Fibroblast of skin of right quadriceps (primary cell): ENCODE measurements around the gene CREB3L2.

Source experiments
- DNase-seq: peaks from one replicate; pipeline ENCODE4 v3.0.0-alpha.2; 2013

CREB3L2 gene

DNA sequence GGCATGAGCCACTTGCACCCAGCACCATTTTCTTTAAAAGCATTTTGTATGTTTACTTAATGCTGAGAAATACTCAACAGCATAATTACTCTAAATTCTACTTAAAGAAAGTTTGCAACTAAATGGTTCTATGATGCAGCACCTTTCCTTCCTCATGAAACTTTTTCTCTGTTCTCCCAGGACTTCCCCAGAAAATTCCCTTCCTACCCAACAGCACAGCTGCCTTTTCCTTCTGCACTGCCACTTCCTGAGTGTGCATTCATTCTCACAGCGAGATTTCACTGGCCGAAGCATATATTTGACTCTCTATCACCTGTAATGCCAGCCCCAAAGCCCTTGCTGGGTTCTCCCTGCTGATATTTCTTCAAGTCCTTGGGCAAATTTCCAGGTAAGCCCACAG lies 113.6 kb downstream of the CREB3L2 start:
- no peak for DNase-seq

DNA sequence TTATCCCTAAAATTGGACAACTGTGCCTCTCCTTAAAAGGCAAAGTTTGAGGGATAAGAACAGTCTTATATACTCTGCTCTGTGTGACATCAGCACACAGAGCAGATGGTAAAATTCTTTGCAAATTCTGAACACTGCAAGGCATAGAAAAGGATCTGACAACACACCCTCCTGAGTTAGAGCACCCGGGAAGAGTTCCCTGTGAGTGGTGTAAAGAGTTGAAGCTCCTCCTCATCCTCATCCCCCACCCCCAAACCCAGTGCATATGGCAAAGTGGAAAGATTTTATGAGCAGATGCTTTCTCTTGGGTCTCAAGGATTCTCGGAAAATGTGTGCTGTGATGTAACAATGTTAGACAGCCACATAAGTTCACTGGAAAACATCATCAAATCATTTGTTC lies 115.1 kb downstream of the CREB3L2 start:
- peak; percentile 69 for DNase-seq

DNA sequence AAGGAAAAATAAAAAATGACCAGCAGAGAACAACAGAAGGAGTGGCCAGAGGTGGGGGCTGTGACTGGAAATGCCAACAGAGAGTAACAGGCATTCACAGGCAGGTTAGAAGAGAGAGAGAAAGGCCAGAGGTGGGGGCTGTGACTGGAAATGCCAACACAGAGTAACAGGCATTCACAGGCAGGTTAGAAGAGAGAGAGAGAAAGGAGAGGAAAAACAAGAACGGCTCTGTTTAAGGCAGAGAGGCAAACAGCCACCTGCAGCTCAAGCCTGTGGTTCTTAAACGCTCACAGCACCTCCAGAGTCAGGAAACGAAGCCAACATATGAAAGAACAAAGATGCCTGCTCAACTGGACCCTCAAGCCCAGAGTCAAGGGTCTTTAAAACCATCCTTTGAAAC lies 115.6 kb downstream of the CREB3L2 start:
- DNase-seq, result no peak

DNA sequence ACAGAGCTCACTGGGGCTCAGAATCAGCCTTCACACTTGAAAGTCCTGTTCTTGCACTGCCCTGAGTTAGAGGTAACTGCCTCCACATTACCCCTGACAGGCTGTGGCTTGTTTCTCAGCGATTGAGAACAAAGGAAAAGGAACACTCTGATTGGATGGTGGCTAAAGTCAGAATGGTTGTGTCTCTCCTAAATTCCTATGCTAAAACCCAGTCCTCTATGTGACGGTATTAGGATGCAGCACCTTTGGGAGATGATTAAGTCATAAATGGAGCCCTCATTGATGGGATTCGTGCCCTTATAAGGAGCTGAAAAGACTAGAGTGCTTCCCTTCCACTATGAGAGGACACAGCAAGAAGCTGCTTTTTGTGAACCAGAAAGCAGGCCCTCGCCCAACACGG lies 116.2 kb downstream of the CREB3L2 start:
- DNase-seq, result no peak

DNA sequence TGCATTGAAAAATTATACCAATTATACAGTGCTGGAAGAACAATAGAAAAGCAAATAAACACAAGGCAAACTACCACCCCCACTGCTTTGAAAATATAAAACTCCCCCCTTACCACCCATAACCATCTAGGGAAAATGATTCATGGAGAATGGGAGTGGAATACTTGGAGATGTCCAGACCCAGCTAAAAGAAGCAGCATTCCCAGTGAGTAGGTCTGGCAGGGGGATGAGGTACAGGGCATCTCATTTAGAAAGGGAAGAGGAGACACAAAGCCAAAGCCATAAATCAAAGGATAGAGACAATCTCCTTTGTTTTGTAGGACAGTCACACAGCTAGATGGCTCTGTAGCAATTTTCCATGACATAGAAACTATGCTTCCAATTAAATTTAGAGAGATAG lies 119.1 kb downstream of the CREB3L2 start:
- peak; percentile 39 for DNase-seq

DNA sequence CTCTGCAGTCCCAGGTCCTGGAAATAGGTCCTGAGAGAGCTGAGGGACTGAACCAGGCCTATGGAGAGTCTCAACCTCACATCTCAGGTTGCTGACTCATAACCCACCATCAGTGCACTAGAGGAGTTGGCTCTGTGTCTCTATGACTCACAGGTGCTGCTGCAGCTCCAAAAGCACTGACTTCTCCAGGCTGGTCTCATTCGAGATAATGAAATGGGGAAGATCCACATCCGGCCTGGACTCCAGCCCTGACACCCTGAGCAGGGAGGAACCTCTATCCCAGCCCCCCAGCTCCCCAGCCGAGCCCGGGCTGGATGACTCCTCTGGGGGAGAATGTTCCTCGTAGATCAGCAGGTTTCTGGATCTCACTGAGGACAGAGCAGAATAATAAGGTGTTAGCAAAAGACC lies 119.6 kb downstream of the CREB3L2 start:
- peak; percentile 99 for DNase-seq

DNA sequence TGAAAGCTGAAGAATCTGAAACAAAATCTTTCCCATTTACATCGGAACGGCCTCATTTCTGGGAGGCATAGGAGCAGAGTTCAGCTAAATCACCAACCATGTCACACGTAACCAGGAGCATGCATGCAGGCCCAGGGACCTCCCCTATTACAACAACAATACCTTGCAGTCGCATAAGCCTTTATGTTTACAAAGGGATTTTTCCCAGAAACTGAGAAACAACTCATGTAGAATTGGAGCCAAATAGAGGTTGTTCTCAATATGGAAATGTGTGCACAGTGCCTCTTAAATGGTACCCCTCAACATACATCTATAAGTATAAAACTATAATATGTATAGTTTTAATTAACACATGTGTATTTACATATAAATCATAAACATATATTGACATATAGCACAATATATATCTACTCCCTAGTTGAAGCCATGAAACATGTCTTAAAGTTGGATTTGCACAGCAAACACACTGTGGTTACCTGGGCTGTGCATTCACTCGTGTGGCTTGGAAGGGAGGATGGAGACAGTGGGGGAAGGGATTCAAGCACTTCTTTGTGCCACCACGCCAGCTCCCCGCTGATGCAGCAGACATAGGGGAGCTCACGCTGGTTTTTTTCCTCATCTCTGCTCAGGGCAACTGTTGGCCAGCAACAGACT lies 120.2 kb downstream of the CREB3L2 start:
- DNase-seq, result no peak

DNA sequence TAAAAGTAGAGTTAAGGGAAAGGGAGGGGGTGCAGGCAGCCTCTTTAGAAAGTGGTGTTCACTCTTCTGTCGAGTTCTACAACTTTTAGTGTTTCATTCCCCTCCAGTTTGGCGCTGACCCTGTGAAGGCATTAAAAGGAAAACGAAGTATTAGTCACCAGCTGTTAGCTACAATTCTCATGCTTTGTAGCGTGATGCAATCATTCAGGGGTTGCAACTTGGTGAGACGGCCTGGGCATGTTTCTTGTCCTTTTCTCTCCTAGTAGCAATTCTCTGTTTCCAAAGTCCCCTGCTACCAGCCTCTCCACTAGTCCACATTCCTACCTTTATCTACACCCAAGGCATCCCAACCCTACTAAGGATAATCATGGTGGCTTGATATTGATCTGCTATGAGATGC lies 121.5 kb downstream of the CREB3L2 start:
- DNase-seq, result peak; percentile 76

DNA sequence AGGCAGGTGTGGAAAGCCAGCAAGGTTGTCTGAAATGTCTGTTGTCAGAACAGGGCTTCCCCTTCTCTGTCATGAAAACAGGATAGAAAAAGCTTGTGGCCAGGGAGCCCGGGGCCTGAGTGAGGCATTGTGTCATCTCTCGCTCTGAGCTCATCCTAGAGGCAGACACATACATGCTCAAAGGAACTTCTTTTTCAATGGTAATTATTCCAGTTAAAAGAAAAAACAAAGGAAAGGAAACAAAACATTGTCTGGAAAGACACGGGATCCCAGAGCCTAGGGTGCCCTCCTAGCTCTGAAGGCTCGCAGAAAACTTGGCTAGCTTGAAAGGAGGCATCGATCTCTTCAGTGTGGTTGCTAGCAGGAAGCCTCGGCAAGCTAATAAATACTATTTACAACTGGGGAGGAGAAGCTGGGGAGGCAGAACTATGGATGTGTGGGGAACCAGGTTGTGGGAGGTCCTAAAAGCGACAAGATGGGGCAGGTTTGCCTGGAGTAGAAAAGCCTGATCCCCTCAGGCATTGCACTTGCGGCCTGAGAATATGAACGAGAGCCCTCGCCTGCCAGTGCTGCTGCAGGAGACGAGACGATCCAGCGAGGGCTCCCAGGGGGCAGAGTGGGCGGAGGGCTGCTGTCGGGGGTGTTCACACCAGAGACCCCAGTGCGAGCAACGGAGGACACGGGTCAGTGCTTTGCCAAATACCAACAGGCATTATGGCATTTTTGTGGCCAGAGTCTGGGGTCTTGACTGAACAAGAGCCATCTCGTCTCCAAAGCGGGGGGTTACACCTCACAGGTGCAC lies 122.3 kb downstream of the CREB3L2 start:
- no peak for DNase-seq

DNA sequence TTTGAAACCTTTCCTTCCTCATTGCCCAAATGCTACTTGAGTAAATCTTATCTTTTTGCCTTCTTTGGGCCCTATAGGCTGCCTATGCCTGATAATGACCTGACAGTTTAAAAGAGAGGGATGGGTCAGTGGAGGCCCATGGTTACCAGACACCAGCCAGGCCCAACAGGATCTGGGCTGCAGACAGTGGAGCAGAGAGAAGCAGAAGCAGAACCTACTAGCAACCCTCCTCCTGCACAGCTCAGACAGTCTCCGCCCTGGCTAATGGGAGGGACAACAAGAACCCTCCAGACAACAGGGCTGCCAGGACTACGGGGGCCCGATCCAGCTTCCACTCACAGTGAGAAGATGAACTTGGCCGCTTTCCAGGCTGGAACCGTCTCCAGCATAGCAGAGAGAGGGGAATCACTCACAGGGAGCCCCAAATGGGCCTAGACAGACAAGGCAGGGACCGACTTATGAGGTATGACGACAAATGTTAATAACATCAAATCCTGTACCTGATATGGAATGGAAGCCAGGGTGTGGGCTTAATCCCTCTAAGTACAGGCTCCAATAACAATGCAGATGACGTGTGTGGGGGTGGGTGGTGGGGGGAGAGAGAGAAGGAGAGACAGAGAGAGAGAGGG lies 123.4 kb downstream of the CREB3L2 start:
- peak; percentile 41 for DNase-seq

DNA sequence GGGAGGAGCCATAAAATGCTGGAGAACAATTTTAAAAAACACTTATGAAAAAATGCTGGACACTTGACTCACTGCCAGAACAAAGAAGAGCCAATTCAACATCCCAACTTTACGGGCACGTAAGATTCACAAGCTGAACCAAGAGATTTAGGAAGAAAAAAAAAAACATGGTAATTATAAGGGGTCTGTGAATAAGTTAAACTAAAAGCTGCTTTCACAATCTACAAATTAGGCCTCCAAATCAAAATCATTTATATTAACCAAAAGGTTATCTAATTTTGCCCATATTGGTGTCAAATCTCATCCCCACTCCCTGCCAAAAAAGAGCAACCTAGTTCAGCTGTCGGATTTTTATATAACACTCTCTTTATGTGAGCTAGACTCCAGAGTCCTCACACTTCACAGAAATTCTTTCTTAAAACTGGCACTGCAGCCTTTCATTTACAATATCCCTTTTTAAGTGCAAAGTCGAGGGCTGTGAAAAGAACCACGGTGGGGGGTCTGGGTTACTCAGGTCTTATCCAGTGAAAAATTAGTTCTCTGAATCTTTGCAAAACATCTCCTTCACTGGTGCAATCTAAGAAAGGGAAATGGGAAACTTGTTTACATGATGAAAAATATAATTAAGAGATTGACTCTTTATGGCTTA lies 124.7 kb downstream of the CREB3L2 start:
- no peak for DNase-seq

DNA sequence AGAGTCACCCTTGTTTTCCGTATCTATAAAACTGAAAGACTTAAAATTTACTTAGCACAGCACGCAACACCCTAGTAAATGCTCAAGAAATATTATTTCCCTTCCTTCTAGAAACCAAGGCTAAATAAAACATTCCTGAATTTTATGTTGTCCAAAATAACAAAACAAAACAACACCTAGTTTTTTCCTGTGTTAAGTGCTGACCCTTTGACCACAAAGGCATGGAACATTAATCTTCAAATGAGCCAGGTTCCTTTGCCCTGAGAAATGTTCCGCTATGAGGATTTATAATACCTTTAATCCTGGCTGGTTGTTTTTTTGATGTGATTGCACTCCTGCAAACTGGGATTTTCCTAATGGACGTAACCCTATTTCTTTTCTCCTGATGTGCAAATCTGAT lies 126.1 kb downstream of the CREB3L2 start:
- DNase-seq, result no peak

DNA sequence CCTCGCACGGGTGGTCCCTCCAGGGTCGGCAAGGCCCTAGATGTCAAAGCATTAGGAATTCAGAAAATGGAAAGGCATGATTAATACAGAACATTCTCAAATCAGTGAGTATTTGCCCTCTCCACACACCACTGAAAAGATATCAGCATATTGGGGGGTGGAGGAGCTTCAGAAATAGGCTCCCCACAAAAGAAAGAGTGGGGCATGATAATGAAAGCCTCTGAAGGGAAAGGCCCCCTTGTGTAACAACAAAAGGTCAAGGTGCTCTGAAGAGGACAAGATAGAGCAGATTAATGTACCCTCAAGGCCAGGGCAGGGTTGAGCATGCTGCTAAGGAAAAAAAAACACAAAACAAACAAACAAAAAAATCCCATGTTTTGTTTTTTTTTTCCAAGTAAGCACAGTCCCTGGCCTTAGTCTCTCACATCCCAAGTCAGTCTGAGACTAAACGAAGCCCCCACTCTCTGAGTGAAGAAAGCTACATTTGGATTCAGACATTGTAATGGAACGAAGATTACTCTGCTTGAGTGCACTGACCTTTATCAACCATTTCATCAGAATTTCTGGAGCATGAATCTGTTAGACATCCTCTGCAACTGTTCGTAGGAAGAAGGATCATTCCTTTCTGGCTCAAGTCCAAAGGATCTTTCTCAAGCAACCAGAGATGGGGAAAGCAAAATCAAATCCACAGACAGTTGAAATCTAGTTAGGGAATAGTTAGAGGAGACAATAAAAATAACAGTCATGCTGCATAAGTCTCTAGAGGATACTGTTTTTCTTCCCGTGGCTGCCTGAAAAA lies 127.7 kb downstream of the CREB3L2 start:
- DNase-seq, result peak; percentile 97

DNA sequence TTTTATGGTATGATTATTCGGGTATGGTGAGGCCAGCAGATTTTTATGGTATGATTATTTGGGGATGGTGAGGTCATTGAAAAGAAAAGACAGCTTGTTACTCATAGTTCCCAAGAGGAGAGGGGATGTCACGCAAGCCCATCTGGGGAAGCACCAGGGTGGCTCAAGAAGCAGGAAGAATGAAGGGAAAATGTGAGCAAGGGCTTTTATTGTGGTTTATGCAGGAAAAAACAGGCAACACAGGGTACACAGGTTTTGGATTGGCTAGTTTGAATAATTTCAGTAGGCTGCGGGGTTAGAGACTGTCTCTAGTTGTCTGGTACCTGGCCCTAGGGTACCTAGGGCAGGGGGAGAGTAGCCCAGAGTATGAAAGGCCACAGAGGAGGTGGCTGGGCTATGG lies 128.4 kb downstream of the CREB3L2 start:
- DNase-seq, result peak; percentile 89

DNA sequence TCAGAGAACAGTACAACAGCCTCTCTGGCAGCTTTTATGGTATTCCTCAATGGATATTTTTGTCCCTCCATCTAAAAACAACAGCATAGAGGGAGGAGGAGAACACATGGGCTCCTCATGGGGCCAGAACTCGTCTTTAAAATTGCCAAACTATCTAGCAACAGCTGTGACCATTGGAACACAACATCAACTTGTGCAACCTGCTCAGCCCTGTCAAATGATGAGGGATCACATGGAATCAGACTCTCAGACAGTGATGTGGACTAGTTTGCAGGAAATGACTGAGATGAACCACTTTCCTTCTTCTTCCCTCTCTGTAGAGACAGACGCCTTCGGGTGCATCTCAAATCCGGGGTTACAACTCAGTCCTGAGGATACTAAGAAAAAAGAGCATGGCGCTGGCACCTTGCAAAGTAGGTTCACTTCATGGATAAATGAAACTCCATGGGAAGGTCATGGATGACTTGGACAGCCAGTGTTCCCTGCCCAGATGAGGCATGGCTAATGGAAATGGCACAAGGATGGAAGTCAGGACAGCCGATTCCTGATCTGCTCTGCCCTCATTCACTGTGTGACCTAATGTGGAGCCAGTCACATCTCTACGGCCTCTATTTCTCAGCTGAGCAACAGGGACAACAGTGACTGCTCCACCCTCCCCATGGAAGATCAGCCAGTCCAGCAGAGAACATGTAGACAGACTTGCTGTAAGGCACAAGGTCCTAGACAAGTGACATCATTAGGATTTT lies 130.5 kb downstream of the CREB3L2 start:
- no peak for DNase-seq

DNA sequence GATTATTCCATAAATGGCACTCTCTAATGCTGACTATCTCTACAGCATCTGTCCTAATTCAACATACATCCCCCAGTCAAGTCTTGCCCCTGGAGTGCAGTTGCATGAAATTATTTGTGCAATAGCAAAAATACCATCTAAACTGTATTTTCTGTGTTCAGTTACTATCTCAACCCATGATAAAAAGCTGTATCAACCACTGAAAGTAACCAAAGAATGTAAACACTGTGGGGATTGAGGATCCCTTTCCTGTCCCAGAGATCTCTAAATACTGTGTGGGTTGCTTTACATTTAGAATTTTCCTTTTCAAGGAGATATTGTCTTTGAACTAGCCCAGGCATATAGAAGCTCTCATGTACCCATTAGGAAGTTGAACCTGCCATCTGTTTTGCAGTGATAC lies 131.2 kb downstream of the CREB3L2 start:
- DNase-seq, result no peak

DNA sequence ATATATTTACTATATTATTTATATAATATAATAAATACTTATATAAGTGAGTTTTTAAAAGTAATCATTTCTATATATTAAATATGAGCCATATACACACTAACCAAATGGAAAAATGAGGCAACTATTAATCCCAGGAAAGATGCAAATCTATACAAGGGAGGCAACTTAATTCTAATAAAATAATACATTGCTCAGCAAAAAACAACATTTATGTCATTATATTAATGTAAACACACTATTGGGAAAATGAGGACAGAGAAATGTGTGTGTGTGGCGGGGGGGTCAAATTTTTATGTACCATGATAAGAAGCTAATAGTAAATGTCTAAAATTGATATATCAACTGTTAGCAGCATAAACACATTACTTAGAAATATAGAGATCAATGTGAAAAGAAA lies 131.8 kb downstream of the CREB3L2 start:
- no peak for DNase-seq

DNA sequence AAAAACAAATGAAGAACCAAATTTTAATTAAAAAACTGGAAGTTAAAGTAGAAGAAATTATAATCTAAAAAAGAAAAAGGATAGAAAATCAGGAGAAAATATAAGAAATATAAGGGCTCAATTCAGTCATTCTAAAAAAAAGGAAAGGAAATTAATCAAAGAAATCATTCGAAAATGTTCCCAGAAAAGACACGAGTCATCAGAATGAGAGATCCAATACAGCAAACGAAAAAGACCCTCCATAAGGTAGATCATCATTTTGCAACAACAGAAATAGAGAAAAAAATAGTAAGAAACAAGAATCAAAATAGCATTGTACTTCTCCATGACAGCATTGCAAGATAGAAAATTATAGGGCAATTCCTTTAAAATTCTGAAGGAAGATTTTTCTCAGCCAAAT lies 132.6 kb downstream of the CREB3L2 start:
- no peak for DNase-seq

DNA sequence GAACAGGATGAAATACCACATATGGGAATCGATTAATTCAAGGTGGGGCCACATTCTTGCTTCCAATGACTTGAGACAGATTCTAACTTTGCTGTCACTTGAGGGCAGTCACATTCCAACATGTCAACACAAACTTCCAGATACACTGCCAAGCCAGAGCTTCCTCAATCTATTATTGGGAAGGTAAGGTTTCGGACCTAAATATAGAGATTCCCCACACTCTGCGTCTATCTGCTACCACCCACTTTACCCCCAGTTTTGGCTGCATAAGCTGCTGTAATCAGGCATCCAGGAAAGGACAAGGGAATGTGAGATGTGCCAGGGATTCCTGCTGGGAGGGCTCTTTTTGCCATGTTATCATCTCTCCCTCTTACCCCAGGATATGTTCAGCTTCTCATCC lies 134.6 kb downstream of the CREB3L2 start:
- no peak for DNase-seq

DNA sequence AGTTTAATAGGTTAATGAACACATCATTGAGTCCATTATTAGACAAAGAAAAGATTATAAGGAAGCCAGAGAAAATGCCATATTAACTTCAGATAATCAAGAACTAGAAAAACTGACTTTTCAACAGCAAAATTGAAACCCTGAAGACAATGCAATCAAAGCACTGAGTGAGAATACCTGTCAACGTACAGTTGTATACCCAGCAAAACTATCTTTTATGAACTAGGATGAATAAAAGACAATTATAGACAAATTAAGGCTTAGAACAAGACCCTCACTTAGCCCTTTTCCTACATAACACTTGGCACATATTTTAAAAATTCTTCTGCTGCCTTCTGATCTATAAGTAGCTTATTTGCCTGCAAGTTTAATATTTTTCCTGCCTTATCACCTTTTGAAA lies 136.1 kb downstream of the CREB3L2 start:
- no peak for DNase-seq

DNA sequence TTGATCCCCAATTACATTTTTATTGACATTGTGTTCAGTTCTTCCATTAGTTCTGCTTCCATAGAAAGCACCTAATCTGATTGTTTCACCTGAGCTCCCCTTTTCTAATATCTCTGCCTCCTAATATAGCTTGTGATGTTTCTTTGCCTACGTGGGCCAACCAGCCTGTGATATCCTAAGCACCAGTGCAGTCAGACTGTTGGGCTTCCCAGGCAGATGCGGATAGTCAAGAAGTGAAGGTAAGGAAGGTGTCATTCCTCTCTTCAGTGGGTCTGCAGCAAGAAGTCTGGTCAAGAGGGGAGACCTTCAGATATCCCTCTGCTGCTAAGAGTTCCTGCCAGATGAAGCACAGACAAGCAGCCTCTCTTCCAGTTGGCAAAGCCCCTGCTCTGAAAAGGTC lies 138.9 kb downstream of the CREB3L2 start:
- DNase-seq, result no peak

DNA sequence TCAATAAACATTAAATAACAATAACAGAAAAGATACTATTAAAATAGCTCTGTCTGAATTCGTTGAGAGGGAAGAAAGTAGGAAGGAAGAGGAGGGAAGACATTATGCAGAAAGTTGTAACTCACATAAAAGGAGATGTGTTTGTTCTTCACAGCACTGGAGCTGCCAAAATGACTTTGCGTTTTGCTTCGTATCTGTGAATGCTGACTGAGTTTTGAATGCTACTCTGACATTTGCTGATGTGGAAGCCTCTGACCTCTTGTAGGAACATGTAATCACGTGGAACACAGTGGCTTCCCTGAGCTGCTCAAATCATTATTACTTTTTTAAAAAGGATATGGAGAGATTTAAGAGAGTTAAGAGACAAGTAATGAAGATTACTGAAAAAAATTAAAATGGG lies 139.5 kb downstream of the CREB3L2 start:
- DNase-seq, result no peak
